ENCODE measurements around the gene CALU.

CALU gene

GRCh38 chr7:128732521-128733277 lies 6.5 kb upstream of the CALU start:
- Mint-ChIP-seq H3K27ac (no peak overlapping the region), H3K4me1 (peaks cover 2% of the 10 kb centered on the region), H3K9me3 (peaks cover 2% of the 10 kb centered on the region), H3K36me3 (no peaks in the 10 kb centered on the region), H3K27me3 (peaks cover under 1% of the 10 kb centered on the region), H3K4me3 (no peak overlapping the region)
- DNase-seq (ENCODE audit: low spot score in 2 of 2) (no peak), ATAC-seq (ENCODE audit: low read depth) (no peak)

GRCh38 chr7:128733278-128733645 lies 5.9 kb upstream of the CALU start:
- Mint-ChIP-seq H3K36me3 (no peaks in the 10 kb centered on the region), H3K9me3 (peaks cover 2% of the 10 kb centered on the region), H3K4me3 (no peak overlapping the region), H3K27me3 (no peaks in the 10 kb centered on the region), H3K27ac (no peak overlapping the region), H3K4me1 (peaks cover 6% of the 10 kb centered on the region)
- no peak for ATAC-seq (ENCODE audit: low read depth)
- DNase-seq (ENCODE audit: low spot score in 2 of 2): no peak

GRCh38 chr7:128734890-128735289 lies 4.3 kb upstream of the CALU start:
- peaks cover 2% of the 10 kb centered on the region for H3K9me3 Mint-ChIP-seq
- peaks cover 15% of the 10 kb centered on the region for H3K4me1 Mint-ChIP-seq

GRCh38 chr7:128735436-128735835 lies 3.7 kb upstream of the CALU start:
- ATAC-seq (ENCODE audit: low read depth) (peak; percentile 66), DNase-seq (ENCODE audit: low spot score in 2 of 2) (peak; percentile 26 to 60)
- Mint-ChIP-seq H3K27ac (peak overlapping the region; percentile 65), H3K9me3 (peaks cover 2% of the 10 kb centered on the region), H3K36me3 (no peaks in the 10 kb centered on the region), H3K4me3 (peak overlapping the region; percentile 43), H3K27me3 (no peaks in the 10 kb centered on the region), H3K4me1 (peaks cover 15% of the 10 kb centered on the region)

More at GRCh38 chr7:128734890-128735289, 4.3 kb upstream of the CALU start:
- ATAC-seq (ENCODE audit: low read depth) (peak; percentile 7), DNase-seq (ENCODE audit: low spot score in 2 of 2) (no peak)
- Mint-ChIP-seq H3K4me3 (peak overlapping the region; percentile 43), H3K36me3 (no peaks in the 10 kb centered on the region), H3K27ac (peak overlapping the region; percentile 65), H3K27me3 (no peaks in the 10 kb centered on the region)

GRCh38 chr7:128737441-128737840 lies 1.7 kb upstream of the CALU start:
- ATAC-seq (ENCODE audit: low read depth) (no peak), DNase-seq (ENCODE audit: low spot score in 2 of 2) (no peak)
- Mint-ChIP-seq H3K27ac (no peak overlapping the region), H3K36me3 (peaks cover 1% of the 10 kb centered on the region), H3K4me3 (no peak overlapping the region), H3K4me1 (peaks cover 26% of the 10 kb centered on the region), H3K9me3 (peaks cover 2% of the 10 kb centered on the region), H3K27me3 (no peaks in the 10 kb centered on the region)

GRCh38 chr7:128737867-128738385 lies 1.2 kb upstream of the CALU start:
- Mint-ChIP-seq H3K4me1 (peaks cover 27% of the 10 kb centered on the region), H3K27ac (no peak overlapping the region), H3K9me3 (peaks cover 2% of the 10 kb centered on the region), H3K4me3 (peak overlapping the region; percentile 98), H3K36me3 (peaks cover 2% of the 10 kb centered on the region), H3K27me3 (no peaks in the 10 kb centered on the region)
- no peak for DNase-seq (ENCODE audit: low spot score in 2 of 2)
- ATAC-seq (ENCODE audit: low read depth): no peak

- no peak for ATAC-seq (ENCODE audit: low read depth)
These were observed 550 bp upstream of the CALU start for GRCh38 chr7:128738570-128739047.

GRCh38 chr7:128739990-128740682 lies 977 bp downstream of the CALU start:
- Mint-ChIP-seq H3K4me1 (peaks cover 31% of the 10 kb centered on the region), H3K9me3 (peaks cover under 1% of the 10 kb centered on the region), H3K36me3 (peaks cover 2% of the 10 kb centered on the region), H3K27ac (peak overlapping the region; percentile 87), H3K4me3 (peak overlapping the region; percentile 98), H3K27me3 (no peaks in the 10 kb centered on the region)
- DNase-seq (ENCODE audit: low spot score in 2 of 2) (no peak), ATAC-seq (ENCODE audit: low read depth) (no peak)

More at GRCh38 chr7:128738570-128739047, 550 bp upstream of the CALU start:
- Mint-ChIP-seq H3K27ac (peak overlapping the region; percentile 87), H3K27me3 (no peaks in the 10 kb centered on the region), H3K4me3 (peak overlapping the region; percentile 98), H3K9me3 (peaks cover 2% of the 10 kb centered on the region), H3K4me1 (peaks cover 27% of the 10 kb centered on the region), H3K36me3 (peaks cover 2% of the 10 kb centered on the region)
- DNase-seq (ENCODE audit: low spot score in 2 of 2): peak in 1 of 2 donors; percentile 15

GRCh38 chr7:128740996-128741395 lies 1.8 kb downstream of the CALU start:
- H3K4me3 Mint-ChIP-seq: no peak overlapping the region
- H3K4me1 Mint-ChIP-seq: peaks cover 31% of the 10 kb centered on the region

GRCh38 chr7:128741491-128741890 lies 2.3 kb downstream of the CALU start:
- H3K27me3 Mint-ChIP-seq: no peaks in the 10 kb centered on the region
- H3K27ac Mint-ChIP-seq: no peak overlapping the region
- no peak for DNase-seq (ENCODE audit: low spot score in 2 of 2)
- H3K4me3 Mint-ChIP-seq: no peak overlapping the region
- peaks cover 2% of the 10 kb centered on the region for H3K36me3 Mint-ChIP-seq
- H3K9me3 Mint-ChIP-seq: no peaks in the 10 kb centered on the region
- peaks cover 31% of the 10 kb centered on the region for H3K4me1 Mint-ChIP-seq
- no peak for ATAC-seq (ENCODE audit: low read depth)

More at GRCh38 chr7:128740996-128741395, 1.8 kb downstream of the CALU start:
- H3K27me3 Mint-ChIP-seq: no peaks in the 10 kb centered on the region
- no peak overlapping the region for H3K27ac Mint-ChIP-seq
- H3K36me3 Mint-ChIP-seq: peaks cover 2% of the 10 kb centered on the region
- H3K9me3 Mint-ChIP-seq: no peaks in the 10 kb centered on the region
- no peak for ATAC-seq (ENCODE audit: low read depth)
- DNase-seq (ENCODE audit: low spot score in 2 of 2): no peak

- no peaks in the 10 kb centered on the region for H3K27me3 Mint-ChIP-seq
- no peaks in the 10 kb centered on the region for H3K9me3 Mint-ChIP-seq
- peaks cover 4% of the 10 kb centered on the region for H3K36me3 Mint-ChIP-seq
- ATAC-seq (ENCODE audit: low read depth) (no peak), DNase-seq (ENCODE audit: low spot score in 2 of 2) (no peak)
- no peak overlapping the region for H3K4me3 Mint-ChIP-seq
- no peak overlapping the region for H3K27ac Mint-ChIP-seq
- H3K4me1 Mint-ChIP-seq: peaks cover 34% of the 10 kb centered on the region
These were observed 3.0 kb downstream of the CALU start for GRCh38 chr7:128742206-128742605.

GRCh38 chr7:128743112-128743772 lies 4.1 kb downstream of the CALU start:
- Mint-ChIP-seq H3K27me3 (no peaks in the 10 kb centered on the region), H3K27ac (no peak overlapping the region), H3K4me1 (peaks cover 34% of the 10 kb centered on the region), H3K4me3 (no peak overlapping the region), H3K36me3 (peaks cover 5% of the 10 kb centered on the region), H3K9me3 (no peaks in the 10 kb centered on the region)
- ATAC-seq (ENCODE audit: low read depth) (no peak), DNase-seq (ENCODE audit: low spot score in 2 of 2) (no peak)

- DNase-seq (ENCODE audit: low spot score in 2 of 2): no peak
- H3K36me3 Mint-ChIP-seq: peaks cover 5% of the 10 kb centered on the region
- H3K4me3 Mint-ChIP-seq: no peak overlapping the region
- no peak overlapping the region for H3K27ac Mint-ChIP-seq
- H3K27me3 Mint-ChIP-seq: no peaks in the 10 kb centered on the region
- H3K9me3 Mint-ChIP-seq: no peaks in the 10 kb centered on the region
- peaks cover 29% of the 10 kb centered on the region for H3K4me1 Mint-ChIP-seq
- no peak for ATAC-seq (ENCODE audit: low read depth)
These were observed 5.3 kb downstream of the CALU start for GRCh38 chr7:128744366-128744905.

Data from memory B cell (primary cell).